Measurements from ENCODE around the gene MYO1D.
A peak's percentile ranks its signal among the peaks of the same experiment; 100 is the strongest.
"Not testable (repeated sequence)": the region's sequence is repeated elsewhere in the genome, so short reads cannot be mapped to it uniquely, and the experiment has no call there.

Gene MYO1D

GRCh38 chr17:32722733-32723132, 154.2 kb downstream of the MYO1D start:
- no peak for DNase-seq

- DNase-seq = no peak
These were observed 156.3 kb downstream of the MYO1D start for GRCh38 chr17:32720671-32721070.

DNA sequence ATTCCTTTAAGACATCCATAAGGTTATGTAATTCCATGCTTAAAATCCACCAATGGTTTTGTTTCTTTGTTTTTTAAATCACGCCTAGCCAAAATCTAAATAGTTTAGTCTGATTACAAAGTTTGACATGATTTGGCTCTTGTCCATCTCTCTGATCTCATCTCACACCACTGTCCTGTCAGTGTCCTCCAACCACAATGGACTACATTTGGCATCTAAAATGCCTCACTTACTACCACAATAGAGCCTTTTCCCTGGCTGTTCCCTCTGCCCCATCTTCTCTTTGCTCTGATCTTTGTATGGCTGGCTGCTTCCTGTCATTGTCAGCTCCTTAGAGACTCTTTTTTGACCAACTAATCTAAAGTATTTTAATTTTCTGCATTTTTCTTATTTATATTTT, 157.2 kb downstream of the MYO1D start:
- DNase-seq = no peak

DNA sequence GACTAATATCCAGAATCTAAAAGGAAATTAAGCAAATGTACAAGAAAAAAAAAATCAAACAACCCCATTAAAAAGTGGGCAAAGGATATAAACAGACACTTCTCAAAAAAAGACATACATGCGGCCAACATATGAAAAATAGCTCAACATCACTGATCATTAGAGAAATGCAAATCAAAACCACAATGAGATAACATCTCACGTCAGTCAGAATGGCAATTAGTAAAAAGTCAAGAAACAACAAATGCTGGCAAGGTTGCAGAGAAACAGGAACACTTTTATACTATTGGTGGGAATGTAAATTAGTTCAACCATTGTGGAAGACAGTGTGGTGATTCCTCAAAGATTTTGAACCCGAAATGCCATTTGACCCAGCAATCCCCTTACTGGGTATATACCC, 162.0 kb downstream of the MYO1D start:
- DNase-seq = not testable (repeated sequence)

DNA sequence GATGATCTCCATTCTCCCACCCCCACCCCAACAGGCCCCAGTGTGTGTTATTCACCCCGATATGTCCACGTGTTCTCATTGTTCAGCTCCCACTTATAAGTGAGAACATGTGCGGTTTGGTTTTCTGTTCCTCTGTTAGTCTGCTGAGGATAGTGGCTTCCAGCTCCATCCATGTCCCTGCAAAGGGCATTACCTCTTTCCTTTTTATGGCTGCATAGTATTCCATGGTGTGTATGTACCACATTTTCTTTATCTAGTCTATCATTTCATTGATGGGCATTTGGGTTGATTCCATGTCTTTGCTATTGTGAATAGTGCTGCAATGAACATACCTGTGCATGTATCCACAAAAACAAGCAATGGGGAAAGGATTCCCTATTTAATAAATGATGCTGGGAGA, 162.7 kb downstream of the MYO1D start:
- not testable (repeated sequence) for DNase-seq

GRCh38 chr17:32713081-32713480, 163.8 kb downstream of the MYO1D start:
- DNase-seq = no peak

GRCh38 chr17:32709562-32709961, 167.4 kb downstream of the MYO1D start:
- DNase-seq = no peak

DNA sequence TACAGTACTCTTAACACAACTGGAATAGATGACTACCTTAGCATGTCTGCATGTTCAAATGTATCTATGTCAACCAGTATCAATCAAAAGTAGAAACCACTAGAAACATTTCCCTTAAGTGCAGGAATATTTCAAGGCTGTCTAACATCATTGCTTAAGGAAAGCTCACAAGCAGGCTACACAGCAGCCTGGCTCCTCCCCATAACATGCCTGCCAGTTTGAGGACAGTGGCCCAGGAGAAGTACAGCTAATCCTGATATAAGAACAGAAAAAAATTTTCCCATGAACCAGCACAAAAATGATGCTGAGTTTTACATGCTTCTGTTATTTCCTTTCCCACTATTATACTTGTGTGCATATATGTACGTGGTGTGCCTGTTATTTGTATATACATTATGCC, 175.1 kb downstream of the MYO1D start:
- DNase-seq = no peak

- no peak for DNase-seq
These were observed 177.7 kb downstream of the MYO1D start for GRCh38 chr17:32699247-32699646.

GRCh38 chr17:32697728-32698625, 178.9 kb downstream of the MYO1D start:
- DNase-seq = no peak

DNA sequence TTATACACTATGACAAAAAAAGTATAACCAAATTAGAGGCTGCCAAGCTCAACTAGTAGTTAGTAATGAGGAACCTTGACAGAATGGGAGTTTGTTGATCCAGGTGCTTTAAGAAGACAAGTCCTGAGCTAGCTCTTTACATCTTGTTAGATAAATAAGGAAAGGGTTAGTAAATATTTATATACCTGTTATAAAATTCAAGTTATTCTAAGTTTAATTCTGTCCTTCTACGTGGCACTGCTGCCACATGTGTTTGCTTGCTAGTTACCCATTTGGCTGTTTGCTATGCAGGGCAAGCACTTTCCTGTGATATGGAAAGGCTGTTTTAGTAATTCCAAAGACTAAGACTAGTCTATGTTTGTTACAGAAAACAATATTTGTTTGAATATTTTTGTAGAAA, 180.5 kb downstream of the MYO1D start:
- no peak for DNase-seq

- no peak for DNase-seq
These were observed 181.1 kb downstream of the MYO1D start for GRCh38 chr17:32695864-32696263.

DNA sequence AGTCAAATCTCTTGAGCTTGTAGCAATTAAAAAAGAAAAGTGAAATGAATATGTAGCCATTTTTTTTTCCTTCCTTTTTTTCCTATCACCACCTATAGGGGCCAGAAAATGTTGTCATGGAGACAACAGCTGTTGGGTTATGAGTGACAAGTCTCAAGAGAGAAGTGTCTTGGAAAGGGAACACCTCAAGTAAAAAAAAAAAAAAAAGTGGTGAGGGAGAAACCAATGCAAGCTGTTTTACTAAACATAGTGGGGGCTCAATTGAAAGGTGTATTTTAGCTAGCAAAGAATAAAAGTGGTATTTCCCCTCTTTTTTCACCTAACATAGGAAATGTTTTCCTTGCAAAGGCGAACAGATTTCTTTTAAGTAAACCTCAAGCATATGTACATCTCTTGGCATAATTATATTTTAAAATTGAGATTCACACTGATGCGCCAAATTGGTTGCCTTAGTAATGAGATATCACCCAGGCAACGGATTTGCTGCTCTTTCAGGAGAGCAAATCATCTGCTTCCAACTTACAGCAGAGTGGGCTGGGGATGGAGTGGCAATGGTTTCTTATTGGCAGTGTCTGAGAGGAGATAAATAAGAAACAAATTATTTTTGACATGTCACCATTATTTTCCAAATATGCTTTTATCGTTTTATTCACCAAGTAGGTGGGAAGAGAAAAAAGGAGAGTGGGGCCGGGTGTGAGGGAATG, 183.6 kb downstream of the MYO1D start:
- DNase-seq = no peak

- DNase-seq = no peak
These were observed 184.7 kb downstream of the MYO1D start for GRCh38 chr17:32692179-32692578.

- no peak for DNase-seq
These were observed 187.6 kb downstream of the MYO1D start for GRCh38 chr17:32689348-32689747.

GRCh38 chr17:32688221-32688620, 188.7 kb downstream of the MYO1D start:
- DNase-seq = no peak

GRCh38 chr17:32684087-32684958, 192.6 kb downstream of the MYO1D start:
- DNase-seq = no peak

DNA sequence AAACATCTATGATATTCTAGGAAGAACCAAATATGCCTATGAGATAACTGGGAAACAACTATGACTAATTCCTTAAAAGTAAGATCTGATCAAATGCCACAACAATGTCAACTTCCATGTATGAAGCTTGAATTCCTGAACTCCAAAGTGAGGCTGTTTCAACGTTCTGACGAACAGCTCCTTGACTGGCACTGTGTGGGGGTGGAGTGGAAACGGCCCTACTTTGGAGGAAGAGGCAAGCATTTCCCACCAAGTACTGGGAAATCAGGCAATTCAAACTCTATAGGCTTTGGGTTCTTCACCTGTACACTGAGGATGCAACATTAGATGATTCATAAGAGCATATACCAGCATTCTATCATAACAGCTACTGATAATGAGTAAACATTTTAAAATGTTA, 203.0 kb downstream of the MYO1D start:
- no peak for DNase-seq

DNA sequence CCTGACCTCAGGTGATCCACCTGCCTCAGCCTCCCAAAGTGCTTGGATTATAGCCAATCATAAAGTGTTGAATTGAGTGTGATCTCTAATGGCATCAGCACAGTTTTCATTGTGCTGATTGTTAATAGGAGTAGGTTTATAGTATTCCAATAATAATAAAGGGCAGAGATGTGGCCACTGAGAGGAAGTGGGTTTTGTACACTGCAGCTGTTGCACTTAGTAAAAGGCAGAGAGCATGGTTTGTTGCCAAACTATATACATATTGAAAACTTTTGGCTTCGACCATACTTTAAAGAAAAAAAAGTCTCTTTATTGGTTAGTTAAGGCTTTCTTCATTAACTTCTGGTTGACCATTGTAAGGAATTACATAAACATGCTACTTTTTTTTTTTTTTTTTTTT, 204.2 kb downstream of the MYO1D start:
- peak; percentile 11 for DNase-seq

GRCh38 chr17:32671896-32672295, 205.0 kb downstream of the MYO1D start:
- DNase-seq = peak; percentile 6

- no peak for DNase-seq
These were observed 211.9 kb downstream of the MYO1D start for GRCh38 chr17:32664936-32665583.

DNA sequence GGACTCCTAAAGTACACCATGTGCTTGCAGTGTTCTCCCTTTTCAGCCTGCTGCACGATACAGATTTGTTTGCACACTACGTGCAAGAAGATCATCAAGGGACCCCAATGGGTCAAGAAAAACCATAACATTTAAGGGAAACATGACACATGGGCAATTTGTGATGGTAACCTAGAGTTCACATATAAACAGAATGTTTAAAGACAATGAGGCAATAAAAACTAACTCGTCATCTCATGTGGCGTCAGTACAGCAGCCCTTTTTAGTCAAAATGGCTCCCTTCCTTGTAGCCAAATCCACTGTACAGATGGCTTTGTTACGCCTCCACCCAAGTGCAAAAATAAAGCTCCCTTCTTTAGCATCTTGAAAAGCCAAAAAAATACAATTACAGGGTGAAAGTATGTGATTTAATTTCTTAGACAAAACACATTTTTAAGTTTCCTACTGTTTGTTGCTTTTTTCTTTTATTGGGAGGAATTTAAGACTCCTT, 216.4 kb downstream of the MYO1D start:
- no peak for DNase-seq

DNA sequence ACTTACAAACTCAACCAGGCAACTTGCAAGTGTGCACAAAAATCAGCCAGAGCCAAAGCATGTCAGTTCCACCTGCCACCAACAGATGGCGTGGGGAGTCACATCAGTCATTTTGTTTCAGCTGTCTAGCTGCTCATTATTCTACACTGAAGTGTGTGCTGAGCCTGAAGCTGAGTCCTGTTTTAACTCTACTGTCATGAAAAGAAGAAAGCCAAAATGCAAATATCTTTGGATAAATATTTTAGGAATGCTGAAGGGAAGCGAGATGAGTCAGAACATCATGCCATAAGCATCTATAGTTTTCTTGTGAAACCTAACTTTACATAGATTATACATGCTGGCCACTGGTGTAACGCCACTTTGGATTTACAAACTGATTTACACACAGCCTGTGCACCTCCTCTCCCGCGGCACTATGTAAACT, 217.5 kb downstream of the MYO1D start:
- peak; percentile 61 for DNase-seq
